OCI-LY1 (cell line): ENCODE results near the gene PRR9.

Experiments
- H2AFZ ChIP-seq: fragments of 200-600 bp; sonication (generic), shearing (Covaris generic); 2 replicates; pipeline ENCODE4 v1.6.0; 2014; ENCODE audit warnings: antibody characterized with exemption, mild to moderate bottlenecking, low read length
- H3F3A ChIP-seq: fragments of 200-600 bp; sonication (generic), shearing (Covaris generic); 2 replicates; pipeline ENCODE4 v1.6.0; 2014; ENCODE audit warnings: mild to moderate bottlenecking, antibody characterized with exemption, low read length, moderate library complexity; ENCODE audit not compliant: insufficient read depth
- H3K27ac ChIP-seq: fragments of 200-600 bp; sonication (generic); 2 replicates; pipeline ENCODE4 v1.5.1; 2014; ENCODE audit warnings: low read length, mixed run types, mild to moderate bottlenecking, low read depth; ENCODE audit not compliant: poor library complexity, severe bottlenecking
- H3K27me3 ChIP-seq: fragments of 200-600 bp; sonication (generic); 2 replicates; pipeline ENCODE4 v1.6.0; 2014; ENCODE audit warnings: antibody characterized with exemption, mild to moderate bottlenecking, low read length, moderate library complexity; ENCODE audit not compliant: insufficient read depth
- H3K36me3 ChIP-seq: fragments of 200-600 bp; sonication (generic); 2 replicates; pipeline ENCODE4 v1.6.1; 2014; ENCODE audit warnings: mild to moderate bottlenecking, antibody characterized with exemption, low read length, moderate library complexity, mixed read lengths; ENCODE audit not compliant: insufficient read depth
- H3K4me1 ChIP-seq: fragments of 200-600 bp; sonication (generic); 2 replicates; pipeline ENCODE4 v1.5.1; 2014; ENCODE audit warnings: mild to moderate bottlenecking, low read length, moderate library complexity; ENCODE audit not compliant: insufficient read depth, severe bottlenecking
- H3K4me2 ChIP-seq: fragments of 200-600 bp; sonication (generic), shearing (Covaris generic); 2 replicates; pipeline ENCODE4 v1.6.1; 2014; ENCODE audit warnings: low read length
- H3K4me3 ChIP-seq: fragments of 200-600 bp; sonication (generic); 2 replicates; pipeline ENCODE4 v1.5.1; 2014; ENCODE audit warnings: low read length, low read depth, mild to moderate bottlenecking, mixed read lengths; ENCODE audit not compliant: poor library complexity, severe bottlenecking
- H3K79me2 ChIP-seq: fragments of 200-600 bp; shearing (Covaris generic); 2 replicates; pipeline ENCODE4 v1.6.1; 2016; ENCODE audit warnings: mixed run types, low read length, mixed read lengths; ENCODE audit not compliant: insufficient read depth
- H3K9ac ChIP-seq: fragments of 200-600 bp; sonication (generic), shearing (Covaris generic); 2 replicates; pipeline ENCODE4 v1.6.1; 2014; ENCODE audit warnings: mild to moderate bottlenecking, low read length, mixed read lengths
- H3K9me2 ChIP-seq: fragments of 200-600 bp; sonication (generic), shearing (Covaris generic); 2 replicates; pipeline ENCODE4 v1.6.1; 2014; ENCODE audit warnings: low read depth, mild to moderate bottlenecking, low read length, mixed read lengths
- H3K9me3 ChIP-seq: fragments of 200-600 bp; shearing (Covaris generic); 2 replicates; pipeline ENCODE4 v1.6.1; 2014; ENCODE audit warnings: low read length, mixed read lengths
- H4K20me1 ChIP-seq: fragments of 200-600 bp; sonication (generic), shearing (Covaris generic); 2 replicates; pipeline ENCODE4 v1.6.0; 2016; ENCODE audit warnings: mild to moderate bottlenecking, low read length; ENCODE audit not compliant: insufficient read depth
- EZH2 ChIP-seq: fragments of 200-600 bp; sonication (generic), shearing (Covaris generic); IDR thresholded peaks from 2 replicates; pipeline ENCODE4 v1.8.0; 2017; ENCODE audit warnings: borderline replicate concordance, mixed run types, mild to moderate bottlenecking, antibody characterized with exemption, low read length, moderate library complexity, mixed read lengths
- TF ChIP-seq, protein P1 (sequence below): fragments of 200-600 bp; sonication (generic), shearing (Covaris generic); IDR thresholded peaks from 2 replicates; pipeline ENCODE4 v1.5.1; 2017; ENCODE audit warnings: mild to moderate bottlenecking, antibody characterized with exemption, low read length, moderate library complexity, mixed read lengths

The PRR9 gene

DNA sequence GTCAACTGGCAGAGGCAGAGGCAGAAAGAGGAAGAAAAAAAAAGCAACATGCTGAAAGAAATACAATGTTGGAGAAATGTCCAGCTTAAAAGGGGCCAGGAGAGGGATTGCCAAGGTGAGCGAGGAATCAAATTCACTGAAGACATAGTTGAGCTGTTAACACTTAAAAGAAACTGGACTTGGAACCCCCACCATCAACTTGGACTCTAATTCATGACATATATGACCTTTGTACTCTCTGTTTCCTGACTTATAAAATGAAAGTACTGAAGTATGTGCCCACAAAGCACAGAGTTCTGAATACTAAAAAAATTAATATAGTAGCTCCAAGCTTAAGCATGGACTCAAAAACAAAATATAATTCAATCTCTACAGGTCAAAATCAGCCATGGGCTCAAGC lies 16.1 kb downstream of the PRR9 start:
- Histone ChIP-seq H3K9me3 (no peaks in the 10 kb centered on the region), H3K9ac (no peak overlapping the region), H2AFZ (no peak overlapping the region), H3K27me3 (no peaks in the 10 kb centered on the region), H3K27ac (no peak overlapping the region), H3K4me1 (no peaks in the 10 kb centered on the region), H3K79me2 (no peaks in the 10 kb centered on the region), H3K36me3 (no peaks in the 10 kb centered on the region), H3F3A (no peaks in the 10 kb centered on the region), H3K9me2 (no peaks in the 10 kb centered on the region), H3K4me2 (no peak overlapping the region), H3K4me3 (no peak overlapping the region), H4K20me1 (no peaks in the 10 kb centered on the region)
- no peak for TF ChIP-seq EZH2
- TF ChIP-seq, protein P1, sequence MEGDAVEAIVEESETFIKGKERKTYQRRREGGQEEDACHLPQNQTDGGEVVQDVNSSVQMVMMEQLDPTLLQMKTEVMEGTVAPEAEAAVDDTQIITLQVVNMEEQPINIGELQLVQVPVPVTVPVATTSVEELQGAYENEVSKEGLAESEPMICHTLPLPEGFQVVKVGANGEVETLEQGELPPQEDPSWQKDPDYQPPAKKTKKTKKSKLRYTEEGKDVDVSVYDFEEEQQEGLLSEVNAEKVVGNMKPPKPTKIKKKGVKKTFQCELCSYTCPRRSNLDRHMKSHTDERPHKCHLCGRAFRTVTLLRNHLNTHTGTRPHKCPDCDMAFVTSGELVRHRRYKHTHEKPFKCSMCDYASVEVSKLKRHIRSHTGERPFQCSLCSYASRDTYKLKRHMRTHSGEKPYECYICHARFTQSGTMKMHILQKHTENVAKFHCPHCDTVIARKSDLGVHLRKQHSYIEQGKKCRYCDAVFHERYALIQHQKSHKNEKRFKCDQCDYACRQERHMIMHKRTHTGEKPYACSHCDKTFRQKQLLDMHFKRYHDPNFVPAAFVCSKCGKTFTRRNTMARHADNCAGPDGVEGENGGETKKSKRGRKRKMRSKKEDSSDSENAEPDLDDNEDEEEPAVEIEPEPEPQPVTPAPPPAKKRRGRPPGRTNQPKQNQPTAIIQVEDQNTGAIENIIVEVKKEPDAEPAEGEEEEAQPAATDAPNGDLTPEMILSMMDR, result no peak

DNA sequence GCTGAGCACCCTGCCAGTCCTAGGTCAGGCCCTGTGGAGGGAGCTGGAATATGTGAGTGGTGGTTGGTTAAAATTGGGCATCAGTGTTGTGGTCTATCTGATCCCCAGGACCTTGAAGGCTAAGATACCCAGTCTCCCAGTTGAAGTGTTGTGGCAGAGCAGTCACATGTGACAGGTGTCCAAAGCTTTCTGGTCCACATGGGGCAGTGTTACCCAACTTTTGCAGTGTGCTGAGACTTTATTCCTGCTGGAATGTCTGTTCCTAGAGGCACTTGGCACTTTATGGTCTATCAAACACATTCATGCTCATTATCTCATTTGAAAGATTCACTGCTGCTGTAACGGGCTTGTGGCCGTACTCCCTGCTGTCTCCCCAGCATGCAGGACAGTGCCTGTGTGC lies 21.1 kb downstream of the PRR9 start:
- Histone ChIP-seq H3K36me3 (no peaks in the 10 kb centered on the region), H4K20me1 (no peaks in the 10 kb centered on the region), H3K4me1 (no peaks in the 10 kb centered on the region)

DNA sequence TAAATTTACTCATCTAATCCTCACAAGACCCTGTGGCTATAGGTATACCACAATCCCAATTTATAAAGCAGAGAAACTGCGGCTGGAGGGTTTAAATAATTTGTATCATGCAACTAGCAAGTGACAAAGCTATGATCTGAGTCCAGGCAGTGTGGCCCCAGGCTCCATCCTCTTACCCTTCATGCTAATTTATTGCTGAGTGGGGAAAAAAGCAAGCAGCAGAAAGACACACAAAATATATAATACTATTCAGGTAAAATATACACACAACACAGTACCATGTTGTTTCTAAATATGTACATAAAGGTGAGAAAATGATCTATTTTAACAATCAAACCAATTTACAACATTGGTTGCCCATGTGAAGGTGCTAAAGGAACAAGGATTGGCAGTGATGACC lies 24.8 kb downstream of the PRR9 start:
- Histone ChIP-seq H3K27ac (no peak overlapping the region), H2AFZ (no peak overlapping the region), H3K9ac (no peak overlapping the region), H3K9me2 (no peaks in the 10 kb centered on the region), H3K79me2 (no peaks in the 10 kb centered on the region), H3K4me2 (no peak overlapping the region), H3K4me1 (no peaks in the 10 kb centered on the region), H3F3A (no peaks in the 10 kb centered on the region), H3K36me3 (no peaks in the 10 kb centered on the region), H3K4me3 (no peak overlapping the region), H4K20me1 (no peaks in the 10 kb centered on the region), H3K27me3 (no peaks in the 10 kb centered on the region), H3K9me3 (no peaks in the 10 kb centered on the region)
- TF ChIP-seq EZH2, result no peak

More for the DNA sequence above, 21.1 kb downstream of the PRR9 start:
- Histone ChIP-seq H3K9ac (no peak overlapping the region), H3K4me2 (no peak overlapping the region), H3K9me2 (no peaks in the 10 kb centered on the region), H3K79me2 (no peaks in the 10 kb centered on the region), H3K4me3 (no peak overlapping the region), H2AFZ (no peak overlapping the region), H3K9me3 (no peaks in the 10 kb centered on the region), H3K27me3 (no peaks in the 10 kb centered on the region), H3F3A (no peaks in the 10 kb centered on the region), H3K27ac (no peak overlapping the region)
- TF ChIP-seq EZH2, result no peak
- TF ChIP-seq, protein P1, result no peak

DNA sequence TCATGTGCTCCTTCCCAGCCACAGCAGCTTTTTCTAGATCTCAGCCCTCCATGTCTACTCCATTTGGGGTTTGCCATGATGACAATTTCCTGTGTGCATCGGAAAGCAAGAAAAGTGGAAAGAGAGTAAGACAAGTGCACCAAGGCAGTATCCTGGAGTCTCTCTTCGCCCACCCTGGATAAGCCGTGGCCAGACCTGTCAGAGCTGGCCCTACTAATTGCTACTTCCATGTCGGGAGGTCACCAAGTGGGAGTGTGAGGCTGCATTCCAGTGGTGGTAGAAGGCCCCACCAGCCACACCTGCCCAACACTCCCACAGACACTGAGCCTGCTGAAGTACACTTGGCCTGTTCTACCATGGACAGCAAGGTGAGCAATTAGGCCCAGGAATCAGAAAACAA lies 28.1 kb downstream of the PRR9 start:
- H3K36me3 ChIP-seq, result no peaks in the 10 kb centered on the region
- H3K9me2 ChIP-seq, result no peaks in the 10 kb centered on the region
- no peaks in the 10 kb centered on the region for H4K20me1 ChIP-seq
- no peak overlapping the region for H2AFZ ChIP-seq
- no peaks in the 10 kb centered on the region for H3F3A ChIP-seq
- no peak overlapping the region for H3K4me2 ChIP-seq
- no peak overlapping the region for H3K9ac ChIP-seq
- no peaks in the 10 kb centered on the region for H3K4me1 ChIP-seq
- no peaks in the 10 kb centered on the region for H3K9me3 ChIP-seq
- no peak overlapping the region for H3K27ac ChIP-seq
- H3K27me3 ChIP-seq, result no peaks in the 10 kb centered on the region
- H3K4me3 ChIP-seq, result no peak overlapping the region
- TF ChIP-seq EZH2, result no peak
- TF ChIP-seq, protein P1, result no peak
- H3K79me2 ChIP-seq, result no peaks in the 10 kb centered on the region
